Esophagus muscularis mucosa (tissue), 4 donors: Measurements from ENCODE around the gene CAP2. TPM values are rescaled to one million over a fixed set of nuclear protein-coding genes. Genes with fewer than 3 reads are reported as not detected.
A peak's percentile ranks its signal among the peaks of the same experiment; 100 is the strongest.

Source experiments
- DNase-seq: peaks from one replicate; pipeline ENCODE4 v3.0.0-alpha.2; 2017; ENCODE audit errors: extremely low spot score
- H3K27ac ChIP-seq, 4 donors: fragments of 200-600 bp; sonication (generic); replicated peaks in 1 of 4; 1 replicate in 3 of 4; 2 replicates in 1 of 4; pipeline ENCODE4 v1.5.1; 2016 to 2019; ENCODE audit warnings: mild to moderate bottlenecking in 1 of 4
- H3K27me3 ChIP-seq, 4 donors: fragments of 200-600 bp; sonication (generic); one replicate each; pipeline versions ENCODE4 v1.5.1 to v1.6.0; 2016 to 2019
- H3K36me3 ChIP-seq, 4 donors: fragments of 200-600 bp; sonication (generic); one replicate each; pipeline ENCODE4 v1.5.1; 2016 to 2019
- H3K4me1 ChIP-seq, 4 donors: fragments of 200-600 bp; sonication (generic); one replicate each; pipeline ENCODE4 v1.5.1; 2016 to 2019
- H3K4me3 ChIP-seq, 4 donors: fragments of 200-600 bp; sonication (generic); 1 replicate in 2 of 4; 2 replicates in 2 of 4; pipeline ENCODE4 v1.5.1; 2016 to 2019; ENCODE audit warnings: mild to moderate bottlenecking in 4 of 4, moderate library complexity in 1 of 4
- H3K9me3 ChIP-seq, 4 donors: fragments of 200-600 bp; sonication (generic); 1 replicate in 3 of 4; 2 replicates in 1 of 4; pipeline ENCODE4 v1.5.1; 2016 to 2019
- EP300 ChIP-seq: sonication (generic); formaldehyde crosslinking; IDR thresholded peaks from one replicate; pipeline ENCODE4 v1.6.1; 2017; ENCODE audit warnings: antibody characterized with exemption
- POLR2A ChIP-seq: fragments of 450-650 bp; IDR thresholded peaks from one replicate; pipeline ENCODE4 v1.6.1; 2017; ENCODE audit warnings: antibody characterized with exemption, moderate library complexity, mild to moderate bottlenecking, low read depth
- POLR2AphosphoS5 ChIP-seq, 2 donors: sonication (generic); formaldehyde crosslinking; IDR thresholded peaks; one replicate each; pipeline ENCODE4 v1.6.1; 2017; ENCODE audit warnings: antibody characterized with exemption in 2 of 2
- WGBS: methylation state at CpG from one replicate; pipeline ENCODE4 v1.1.5; 2018; 5-methylcytosine and 5-hydroxymethylcytosine counted together
- intact Hi-C: fragments of 100-400 bp; cut with DNase I; formaldehyde crosslinking; loops from one replicate; pipeline ENCODE4 v1.15.1; 2023
- total RNA-seq, 4 donors: library from RNA; depleted of rRNA; stranded (reverse); fragments of >200 nt; gene quantifications; one replicate each; pipeline versions ENCODE4 v1.1.0 to v1.2.1, GENCODE V29; 2016
- TF ChIP-seq, protein P1 (sequence below), 3 experiments: fragments of 200-600 bp in 2 of 3; fragments of 450-650 bp in 1 of 3; sonication (generic) in 2 of 3; IDR thresholded peaks; one replicate each; pipeline ENCODE4 v1.5.1; 2017 to 2019; ENCODE audit warnings: antibody characterized with exemption in 3 of 3, mild to moderate bottlenecking in 2 of 3, moderate library complexity in 1 of 3

CAP2 gene
- total RNA-seq, 4 donors from 2014 or later = 38.3 to 55.6 (median 55.1) TPM

DNA sequence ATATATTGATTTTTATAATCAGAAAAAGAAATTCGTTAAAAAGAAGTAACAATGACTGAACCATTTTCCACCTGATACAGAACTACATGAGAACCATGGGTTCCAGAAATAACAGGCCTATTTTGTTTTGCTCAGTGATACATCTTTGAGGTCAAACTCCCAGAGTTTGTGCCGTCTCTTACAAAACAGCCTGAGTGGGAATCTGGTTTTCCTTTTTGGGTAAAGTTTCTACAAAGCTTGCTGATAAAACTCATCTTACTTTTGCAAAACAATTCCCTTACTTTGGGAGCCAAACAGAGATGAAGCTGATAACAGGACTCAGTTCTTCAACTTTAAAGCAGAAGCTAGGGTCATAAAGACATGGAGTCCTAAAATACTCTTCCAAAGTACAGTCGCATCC lies 108.0 kb downstream of the CAP2 start:
- WGBS = 71% methylated on average over 3 of the region's 3 CpGs
- Histone ChIP-seq H3K27ac (no peak overlapping the region), H3K27me3 (no peaks in the 10 kb centered on the region), H3K4me1 (peaks cover 3 to 44% (median 28%) of the 10 kb centered on the region in 4 donors), H3K4me3 (no peak overlapping the region), H3K36me3 (no peaks in the 10 kb centered on the region), H3K9me3 (no peaks in the 10 kb centered on the region)
- TF ChIP-seq POLR2AphosphoS5 (IDR thresholded peaks at IDR 0.05) (no peak), POLR2A (no peak), EP300 (no peak)
- TF ChIP-seq, protein P1, sequence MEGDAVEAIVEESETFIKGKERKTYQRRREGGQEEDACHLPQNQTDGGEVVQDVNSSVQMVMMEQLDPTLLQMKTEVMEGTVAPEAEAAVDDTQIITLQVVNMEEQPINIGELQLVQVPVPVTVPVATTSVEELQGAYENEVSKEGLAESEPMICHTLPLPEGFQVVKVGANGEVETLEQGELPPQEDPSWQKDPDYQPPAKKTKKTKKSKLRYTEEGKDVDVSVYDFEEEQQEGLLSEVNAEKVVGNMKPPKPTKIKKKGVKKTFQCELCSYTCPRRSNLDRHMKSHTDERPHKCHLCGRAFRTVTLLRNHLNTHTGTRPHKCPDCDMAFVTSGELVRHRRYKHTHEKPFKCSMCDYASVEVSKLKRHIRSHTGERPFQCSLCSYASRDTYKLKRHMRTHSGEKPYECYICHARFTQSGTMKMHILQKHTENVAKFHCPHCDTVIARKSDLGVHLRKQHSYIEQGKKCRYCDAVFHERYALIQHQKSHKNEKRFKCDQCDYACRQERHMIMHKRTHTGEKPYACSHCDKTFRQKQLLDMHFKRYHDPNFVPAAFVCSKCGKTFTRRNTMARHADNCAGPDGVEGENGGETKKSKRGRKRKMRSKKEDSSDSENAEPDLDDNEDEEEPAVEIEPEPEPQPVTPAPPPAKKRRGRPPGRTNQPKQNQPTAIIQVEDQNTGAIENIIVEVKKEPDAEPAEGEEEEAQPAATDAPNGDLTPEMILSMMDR (IDR thresholded peaks at IDR 0.05) = no peak
- DNase-seq = peak; percentile 8
- intact Hi-C loops = no loop called here

DNA sequence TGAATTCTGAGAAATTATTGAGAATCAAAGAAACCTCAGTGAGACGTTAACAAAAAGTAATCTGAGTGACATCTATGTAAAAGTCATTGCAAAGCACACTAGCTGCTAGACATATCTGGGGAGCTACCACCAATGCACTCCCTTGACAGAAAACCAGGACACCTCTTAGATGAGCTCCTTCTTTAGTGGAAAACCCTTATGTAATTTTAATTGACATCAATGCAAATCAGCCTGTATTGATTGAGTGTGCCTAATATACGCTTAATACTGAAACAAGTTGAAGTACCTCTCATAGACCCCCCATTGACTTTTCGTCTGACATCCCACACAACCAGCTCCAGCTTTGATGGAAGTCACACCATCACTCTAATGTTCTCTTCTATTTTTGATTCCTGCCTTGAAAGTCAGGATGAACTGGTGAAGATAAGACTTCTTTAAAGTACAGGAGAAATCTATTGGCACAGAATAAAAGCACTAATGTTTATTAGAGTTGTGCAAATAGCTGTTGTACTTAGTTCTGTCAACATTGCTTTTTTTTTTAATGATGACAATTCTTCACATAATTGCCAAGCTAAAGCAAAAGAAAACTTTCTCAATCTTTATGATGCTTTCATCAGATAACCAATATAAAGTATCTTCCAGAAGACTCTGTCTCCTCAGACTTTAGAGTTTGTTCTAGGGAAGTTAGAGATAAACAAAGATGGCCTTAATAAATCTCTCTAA lies 108.7 kb downstream of the CAP2 start:
- Histone ChIP-seq H3K27ac (no peak overlapping the region), H3K4me1 (peaks cover 3 to 40% (median 24%) of the 10 kb centered on the region in 4 donors), H3K9me3 (no peaks in the 10 kb centered on the region), H3K4me3 (no peak overlapping the region), H3K27me3 (no peaks in the 10 kb centered on the region), H3K36me3 (peaks cover 0 to under 1% (median 0%) of the 10 kb centered on the region in 4 donors)
- no peak for TF ChIP-seq EP300
- TF ChIP-seq, protein P1 (IDR thresholded peaks at IDR 0.05) = no peak
- peak; percentile 86 for DNase-seq
- 98% methylated on average over 3 of the region's 3 CpGs for WGBS
- intact Hi-C loops = no loop called here

DNA sequence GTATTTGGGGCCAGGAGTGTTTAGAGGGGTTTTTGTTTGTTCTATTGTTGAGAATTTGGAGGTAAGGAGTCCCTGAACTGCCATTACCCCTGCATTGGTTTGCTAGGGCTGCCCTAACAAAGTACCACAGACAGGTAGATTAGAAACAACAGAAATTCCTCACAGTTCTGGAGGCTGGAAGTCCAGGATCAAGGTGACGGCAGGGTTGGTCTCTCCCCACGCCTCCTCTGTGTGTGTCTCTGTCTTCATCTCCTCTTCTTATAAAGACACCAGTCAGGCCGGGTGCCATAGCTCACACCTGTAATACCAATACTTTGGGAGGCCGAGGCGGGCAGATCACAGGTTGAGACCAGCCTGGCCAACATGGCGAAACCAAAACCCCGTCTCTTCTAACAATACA lies 109.7 kb downstream of the CAP2 start:
- no peaks in the 10 kb centered on the region for H3K27me3 ChIP-seq
- H3K36me3 ChIP-seq = peaks cover 0 to 7% (median 0%) of the 10 kb centered on the region in 4 donors
- H3K4me1 ChIP-seq = peaks cover 3 to 32% (median 21%) of the 10 kb centered on the region in 4 donors
- intact Hi-C loops = no loop called here
- no peaks in the 10 kb centered on the region for H3K9me3 ChIP-seq
- H3K4me3 ChIP-seq = no peak overlapping the region
- peak; percentile 47 for DNase-seq
- H3K27ac ChIP-seq = no peak overlapping the region
- TF ChIP-seq POLR2AphosphoS5 (IDR thresholded peaks at IDR 0.05) = no peak
- TF ChIP-seq EP300 = no peak
- TF ChIP-seq, protein P1 (IDR thresholded peaks at IDR 0.05) = no peak
- no peak for TF ChIP-seq POLR2A
- WGBS = 100% methylated on average over 7 of the region's 7 CpGs

DNA sequence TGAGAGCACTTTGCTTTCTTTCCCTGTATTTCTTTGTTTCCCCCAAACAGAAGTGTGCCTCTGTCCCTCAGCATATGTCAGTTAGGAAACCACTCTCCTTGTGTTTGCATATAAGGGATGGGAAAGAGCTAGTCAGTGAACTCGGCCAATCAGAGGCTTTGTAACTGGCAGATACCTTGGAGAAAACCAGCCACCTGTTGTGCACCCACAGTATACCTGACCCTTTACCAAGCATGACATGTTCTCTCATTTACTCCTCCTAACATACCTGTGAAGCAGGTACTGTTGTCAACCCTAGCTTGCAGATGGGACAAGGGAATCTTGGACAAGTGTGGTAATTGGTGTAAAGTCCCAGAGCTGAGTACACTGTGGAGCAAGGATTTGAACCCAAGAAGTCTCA lies 110.6 kb downstream of the CAP2 start:
- Histone ChIP-seq H3K27me3 (no peaks in the 10 kb centered on the region), H3K4me3 (no peak overlapping the region), H3K4me1 (peaks cover 3 to 32% (median 21%) of the 10 kb centered on the region in 4 donors), H3K27ac (no peak overlapping the region), H3K36me3 (peaks cover 0 to 17% (median 0%) of the 10 kb centered on the region in 4 donors), H3K9me3 (no peaks in the 10 kb centered on the region)
- WGBS = 100% methylated on average over 1 of the region's 1 CpG
- TF ChIP-seq POLR2A = no peak
- TF ChIP-seq EP300 = no peak
- TF ChIP-seq, protein P1 (IDR thresholded peaks at IDR 0.05) = no peak
- no peak for TF ChIP-seq POLR2AphosphoS5 (IDR thresholded peaks at IDR 0.05)
- intact Hi-C loops = no loop called here
- peak; percentile 77 for DNase-seq
